ENCODE data around the gene KMT2C.
"Not testable (repeated sequence)": the region's sequence is repeated elsewhere in the genome, so short reads cannot be mapped to it uniquely, and the experiment has no call there.

KMT2C gene

GRCh38 chr7:152353281-152353680, 82.5 kb downstream of the KMT2C start:
- DNase-seq, result not testable (repeated sequence)

GRCh38 chr7:152351747-152352146, 84.1 kb downstream of the KMT2C start:
- DNase-seq, result not testable (repeated sequence)

GRCh38 chr7:152351168-152351567, 84.6 kb downstream of the KMT2C start:
- no peak for DNase-seq

- no peak for DNase-seq
These were observed 87.9 kb downstream of the KMT2C start for GRCh38 chr7:152347888-152348287.

- no peak for DNase-seq
These were observed 91.5 kb downstream of the KMT2C start for GRCh38 chr7:152344253-152344652.

GRCh38 chr7:152342796-152343195, 93.0 kb downstream of the KMT2C start:
- DNase-seq, result no peak

- no peak for DNase-seq
These were observed 93.9 kb downstream of the KMT2C start for GRCh38 chr7:152341914-152342236.

GRCh38 chr7:152341039-152341913, 94.5 kb downstream of the KMT2C start:
- DNase-seq, result no peak

GRCh38 chr7:152340161-152340560, 95.6 kb downstream of the KMT2C start:
- DNase-seq, result no peak

- DNase-seq, result no peak
These were observed 97.2 kb downstream of the KMT2C start for GRCh38 chr7:152338561-152338960.

GRCh38 chr7:152336754-152337368, 98.9 kb downstream of the KMT2C start:
- no peak for DNase-seq

GRCh38 chr7:152335900-152336571, 99.8 kb downstream of the KMT2C start:
- DNase-seq, result no peak

GRCh38 chr7:152333134-152333533, 102.7 kb downstream of the KMT2C start:
- DNase-seq, result no peak

- DNase-seq, result no peak
These were observed 105.0 kb downstream of the KMT2C start for GRCh38 chr7:152330827-152331226.

- DNase-seq, result no peak
These were observed 106.3 kb downstream of the KMT2C start for GRCh38 chr7:152329469-152329868.

- DNase-seq, result no peak
These were observed 107.6 kb downstream of the KMT2C start for GRCh38 chr7:152328234-152328633.

GRCh38 chr7:152315845-152316244, 120.0 kb downstream of the KMT2C start:
- no peak for DNase-seq

- no peak for DNase-seq
These were observed 121.8 kb downstream of the KMT2C start for GRCh38 chr7:152313831-152314604.

GRCh38 chr7:152313217-152313616, 122.6 kb downstream of the KMT2C start:
- DNase-seq, result no peak

- no peak for DNase-seq
These were observed 123.5 kb downstream of the KMT2C start for GRCh38 chr7:152312316-152312715.

- no peak for DNase-seq
These were observed 127.9 kb downstream of the KMT2C start for GRCh38 chr7:152307902-152308301.

GRCh38 chr7:152299542-152300143, 136.2 kb downstream of the KMT2C start:
- not testable (repeated sequence) for DNase-seq

GRCh38 chr7:152292897-152293296, 142.9 kb downstream of the KMT2C start:
- DNase-seq, result no peak

All from stimulated activated naive CD4-positive, alpha-beta T cell treated with Interleukin-2 at 50 U/mL for 16 hours (primary cell).